ENCODE measurements around the gene SUN2. TPM values are rescaled to one million over a fixed set of nuclear protein-coding genes. Genes with fewer than 3 reads are reported as not detected.

Gene SUN2
- total and polyA plus RNA-seq, 2 of the 8 experiments (the other 6 are each of a cell fraction or from before 2014, with no cell fraction given) = 5.1 to 10.5 TPM

- TF ChIP-seq MAFK (IDR thresholded peaks at IDR 0.05; ENCODE audit: low read depth, low read length) = no peak
Measured at GRCh38 chr22:38789606-38790005, 33.8 kb upstream of the SUN2 start (continued).
